ENCODE measurements around the gene ALKBH7. TPM values are rescaled to one million over a fixed set of nuclear protein-coding genes. Genes with fewer than 3 reads are reported as not detected.

The ALKBH7 gene
- total and polyA plus RNA-seq, 10 of the 15 experiments (the other 5 are each of a cell fraction or from before 2014, with no cell fraction given): 0.31 to 82.5 (median 37.6) TPM

GRCh38 chr19:6333439-6333838 lies 39.2 kb upstream of the ALKBH7 start, which contains the start of gene ACER1:
TSS of gene ACER1 (minus strand) at chr19:6333612. CDS start at chr19:6333551, 61 bp downstream.
- WGBS (ENCODE audit: insufficient coverage, insufficient replicate concordance, low lambda C conversion rate, missing lambda C conversion rate): 57% methylated on average over 17 of the region's 17 CpGs
- no peaks in the 10 kb centered on the region for H4K20me1 ChIP-seq (ENCODE audit: control insufficient read depth, insufficient read depth)
- H3K79me2 ChIP-seq (ENCODE audit: control insufficient read depth, insufficient read depth, low read length): no peaks in the 10 kb centered on the region
- FAIRE-seq: no peak
- H2AFZ ChIP-seq (ENCODE audit: control insufficient read depth, low read depth, low read length): no peak within 1 kb of the TSS
- DNase-seq (ENCODE audit: low read depth, low spot score): no peak
- H3K9me3 ChIP-seq (replicated peaks; ENCODE audit: control insufficient read depth, insufficient read depth, low read length): no peaks in the 10 kb centered on the region
- H3K27ac ChIP-seq (ENCODE audit: control insufficient read depth, insufficient read depth): no peak within 1 kb of the TSS
- H3K27me3 ChIP-seq (replicated peaks in 1 of 2; ENCODE audit: control insufficient read depth in 2 of 2, insufficient read depth in 2 of 2, low read length in 1 of 2): no peaks in the 10 kb centered on the region
- no peaks in the 10 kb centered on the region for H3K4me1 ChIP-seq (ENCODE audit: control insufficient read depth, insufficient read depth, low read length)
- no peak for ATAC-seq
- H3K4me3 ChIP-seq: no peak within 1 kb of the TSS
- H3K4me2 ChIP-seq (ENCODE audit: control insufficient read depth, insufficient read depth): no peak within 1 kb of the TSS
- POLR2A ChIA-PET: interaction anchor here (0.5 kb wide), 1 partner anchor 13 kb away, joined by 3 read pairs; no protein-coding TSS in a partner anchor
- CTCF ChIA-PET: interaction anchor here (0.9 to 1.3 kb wide), 3 partner anchors 16 to 207 kb away, joined by 3 to 5 read pairs (median 5); no protein-coding TSS in a partner anchor
- no TSS peak for BruUV-seq (replicated peaks)
- no peaks in the 10 kb centered on the region for H3K36me3 ChIP-seq (ENCODE audit: control insufficient read depth in 2 of 2, insufficient read depth in 2 of 2, low read length in 1 of 2)
- RAD21 ChIA-PET (ENCODE audit: unreplicated experiment): no interaction called here
- in situ Hi-C loops (cut with MboI): no loop called here
- H3K9ac ChIP-seq (ENCODE audit: control insufficient read depth, insufficient read depth, low read length): no peak within 1 kb of the TSS
- intact Hi-C loops (cut with micrococcal nuclease; ENCODE audit: unreplicated experiment): no loop called here
- SMC1A ChIA-PET (ENCODE audit: uncharacterized antibody, unreplicated experiment): interaction anchor here (1.5 kb wide), 1 partner anchor 20 kb away, joined by 3 read pairs; no protein-coding TSS in a partner anchor
- TF ChIP-seq MXI1 (IDR thresholded peaks at IDR 0.05; ENCODE audit: low read depth, low read length): no peak
- no peak for TF ChIP-seq STAT3 (IDR thresholded peaks at IDR 0.05; ENCODE audit: low read depth, low read length)
- TF ChIP-seq ZBTB33 (IDR thresholded peaks at IDR 0.05): no peak
- TF ChIP-seq BCL11A (IDR thresholded peaks at IDR 0.05; ENCODE audit: low read depth, low read length): no peak
- TF ChIP-seq YBX1 (IDR thresholded peaks at IDR 0.05): no peak
- TF ChIP-seq NFYA (IDR thresholded peaks at IDR 0.05; ENCODE audit: borderline replicate concordance, low read depth, low read length): no peak
- TF ChIP-seq NR2F1 (conservative IDR thresholded peaks at IDR 0.05): no peak
- no peak for TF ChIP-seq TCF3 (IDR thresholded peaks at IDR 0.05; ENCODE audit: borderline replicate concordance, insufficient read depth, low read depth, low read length)
- TF ChIP-seq IRF4 (IDR thresholded peaks at IDR 0.05; ENCODE audit: low read depth, low read length): no peak
- TF ChIP-seq CUX1 (IDR thresholded peaks at IDR 0.05; ENCODE audit: insufficient replicate concordance, low read depth, low read length): no peak
- TF ChIP-seq DPF2 (IDR thresholded peaks at IDR 0.05): no peak
- no peak for TF ChIP-seq HDGF (IDR thresholded peaks at IDR 0.05)
- TF ChIP-seq SREBF2 (IDR thresholded peaks at IDR 0.05; ENCODE audit: low read length): no peak
- no peak for TF ChIP-seq RELA (IDR thresholded peaks at IDR 0.05; ENCODE audit: borderline replicate concordance, partially characterized antibody)
- no peak for TF ChIP-seq CREM (IDR thresholded peaks at IDR 0.05; ENCODE audit: low read depth)
- TF ChIP-seq PRDM15 (CRISPR knock-in tag; IDR thresholded peaks at IDR 0.05): no peak

All from GM12878 (cell line).